Fibroblast of peridontal ligament (primary cell): Measurements from ENCODE around the gene GPR27.
A peak's percentile ranks its signal among the peaks of the same experiment; 100 is the strongest.

Experiments used
- DNase-seq: peaks from one replicate; pipeline ENCODE4 v3.0.0-alpha.2; 2010; ENCODE audit errors: extremely low read depth

Gene GPR27

GRCh38 chr3:71753701-71754609, at the start of gene GPR27:
GPR27 (plus strand) TSS chr3:71753855; CDS start chr3:71754050, 195 bp downstream.
- peak; percentile 6 for DNase-seq

GRCh38 chr3:71704915-71705314, 48.7 kb upstream of the GPR27 start:
- no peak for DNase-seq

- DNase-seq = no peak
Observed at GRCh38 chr3:71705681-71706080, 48.0 kb upstream of the GPR27 start.

- DNase-seq = no peak
Observed at GRCh38 chr3:71707595-71707994, 46.1 kb upstream of the GPR27 start.

- no peak for DNase-seq
Observed at GRCh38 chr3:71708476-71709105, 45.1 kb upstream of the GPR27 start.

- no peak for DNase-seq
Observed at GRCh38 chr3:71709908-71710511, 43.6 kb upstream of the GPR27 start.

GRCh38 chr3:71710906-71711494, 42.7 kb upstream of the GPR27 start:
- DNase-seq = peak; percentile 77

GRCh38 chr3:71713041-71713440, 40.6 kb upstream of the GPR27 start:
- DNase-seq = no peak

GRCh38 chr3:71714595-71714994, 39.1 kb upstream of the GPR27 start:
- no peak for DNase-seq

GRCh38 chr3:71718072-71718471, 35.6 kb upstream of the GPR27 start:
- DNase-seq = no peak

GRCh38 chr3:71721002-71721401, 32.7 kb upstream of the GPR27 start:
- no peak for DNase-seq

GRCh38 chr3:71721651-71722157, 32.0 kb upstream of the GPR27 start:
- DNase-seq = no peak

- DNase-seq = no peak
Observed at GRCh38 chr3:71722693-71723092, 31.0 kb upstream of the GPR27 start.

- no peak for DNase-seq
Observed at GRCh38 chr3:71723452-71724170, 30.0 kb upstream of the GPR27 start.

GRCh38 chr3:71724171-71724453, 29.5 kb upstream of the GPR27 start:
- DNase-seq = no peak

GRCh38 chr3:71724584-71725270, 28.9 kb upstream of the GPR27 start:
- no peak for DNase-seq

GRCh38 chr3:71725271-71725991, 28.2 kb upstream of the GPR27 start, which contains the start of gene EIF4E3:
EIF4E3 (minus strand) TSS chr3:71725402; CDS start chr3:71725367, 35 bp downstream.
- DNase-seq = no peak

GRCh38 chr3:71726146-71726545, 27.5 kb upstream of the GPR27 start:
- DNase-seq = no peak

GRCh38 chr3:71728632-71729342, 24.9 kb upstream of the GPR27 start:
- no peak for DNase-seq

GRCh38 chr3:71732637-71733036, 21.0 kb upstream of the GPR27 start:
- no peak for DNase-seq
